GM19351 (cell line): Measurements from ENCODE around the gene STK16.
"Not testable (repeated sequence)": the region's sequence is repeated elsewhere in the genome, so short reads cannot be mapped to it uniquely, and the experiment has no call there.

Experiments
- ATAC-seq: cut with Tn5 transposase; IDR thresholded peaks from one replicate; pipeline ENCODE4 v1.9.1; 2021; ENCODE audit warnings: mild to moderate bottlenecking, moderate library complexity; ENCODE audit not compliant: unreplicated experiment

STK16 gene

GRCh38 chr2:219245148-219245898, at the start of gene STK16, which contains the start of gene GLB1L:
Gene STK16, plus strand, starts transcription at chr2:219245479. Its CDS starts 521 bp downstream, at chr2:219246000.
Gene GLB1L, minus strand, starts transcription at chr2:219245444. Its CDS starts 1,871 bp downstream, at chr2:219243573.
- peak; percentile 87 for ATAC-seq

GRCh38 chr2:219197388-219197787, 47.9 kb upstream of the STK16 start:
- ATAC-seq, result no peak

- ATAC-seq, result no peak
These were observed 46.3 kb upstream of the STK16 start for GRCh38 chr2:219198974-219199373.

GRCh38 chr2:219199470-219200211, 45.6 kb upstream of the STK16 start:
- ATAC-seq, result no peak

GRCh38 chr2:219200502-219201326, 44.6 kb upstream of the STK16 start:
- not testable (repeated sequence) for ATAC-seq

- ATAC-seq, result not testable (repeated sequence)
These were observed 43.9 kb upstream of the STK16 start for GRCh38 chr2:219201331-219201730.

- ATAC-seq, result no peak
These were observed 40.7 kb upstream of the STK16 start for GRCh38 chr2:219204425-219205164.

- no peak for ATAC-seq
These were observed 40.1 kb upstream of the STK16 start for GRCh38 chr2:219205165-219205538.

GRCh38 chr2:219205981-219206327, 39.3 kb upstream of the STK16 start:
- no peak for ATAC-seq

GRCh38 chr2:219206328-219207133, 38.7 kb upstream of the STK16 start, which contains the start of gene ZFAND2B:
Gene ZFAND2B, plus strand, starts transcription at chr2:219206782. Its CDS starts 206 bp downstream, at chr2:219206988.
- peak; percentile 98 for ATAC-seq

- no peak for ATAC-seq
These were observed 38.0 kb upstream of the STK16 start for GRCh38 chr2:219207134-219207883.

GRCh38 chr2:219207884-219208740, 37.2 kb upstream of the STK16 start:
- ATAC-seq, result no peak

GRCh38 chr2:219209236-219210195, 35.8 kb upstream of the STK16 start:
- no peak for ATAC-seq

GRCh38 chr2:219210196-219210885, 34.9 kb upstream of the STK16 start:
- ATAC-seq, result no peak

- no peak for ATAC-seq
These were observed 34.4 kb upstream of the STK16 start for GRCh38 chr2:219210886-219211362.

- ATAC-seq, result no peak
These were observed 32.3 kb upstream of the STK16 start for GRCh38 chr2:219213026-219213415.
